Omental fat pad (tissue), 4 donors: ENCODE results near the gene TTC27. TPM values are rescaled to one million over a fixed set of nuclear protein-coding genes. Genes with fewer than 3 reads are reported as not detected.

Experiments used
- ATAC-seq: fragments of 150-250 bp; one replicate; pipeline ENCODE4 v1.9.1; 2016; ENCODE audit warnings: mild to moderate bottlenecking, moderate library complexity; ENCODE audit not compliant: low FRiP score
- DNase-seq: peaks from one replicate; pipeline ENCODE4 v3.0.0-alpha.2; 2019; ENCODE audit warnings: low spot score
- CTCF ChIP-seq, 3 donors: fragments of 450-650 bp; IDR thresholded peaks; one replicate each; pipeline ENCODE4 v1.5.1; 2016 to 2017; ENCODE audit warnings: antibody characterized with exemption in 3 of 3, mild to moderate bottlenecking in 3 of 3, moderate library complexity in 2 of 3
- total RNA-seq, 4 donors: library from RNA; depleted of rRNA; stranded (reverse); fragments of >200 nt; gene quantifications; one replicate each; pipeline ENCODE4 v1.1.0, GENCODE V29; 2016

Gene TTC27
- total RNA-seq, 4 donors from 2014 or later: 13.9 to 21.8 (median 15.2) TPM

GRCh38 chr2:32830196-32830595 lies 202.3 kb downstream of the TTC27 start:
- no peak for DNase-seq
- no peak for TF ChIP-seq CTCF (IDR thresholded peaks at IDR 0.05)

GRCh38 chr2:32832821-32833220 lies 205.0 kb downstream of the TTC27 start:
- TF ChIP-seq CTCF (IDR thresholded peaks at IDR 0.05): no peak
- no peak for ATAC-seq

More at GRCh38 chr2:32830196-32830595, 202.3 kb downstream of the TTC27 start:
- ATAC-seq: no peak

GRCh38 chr2:32833709-32834108 lies 205.9 kb downstream of the TTC27 start:
- TF ChIP-seq CTCF (IDR thresholded peaks at IDR 0.05): no peak
- no peak for DNase-seq
- no peak for ATAC-seq

More at GRCh38 chr2:32832821-32833220, 205.0 kb downstream of the TTC27 start:
- no peak for DNase-seq

- ATAC-seq: no peak
- DNase-seq: no peak
- TF ChIP-seq CTCF (IDR thresholded peaks at IDR 0.05): no peak
These were observed 207.3 kb downstream of the TTC27 start for GRCh38 chr2:32835148-32835547.

- DNase-seq: no peak
- TF ChIP-seq CTCF (IDR thresholded peaks at IDR 0.05): no peak
- ATAC-seq: no peak
These were observed 209.1 kb downstream of the TTC27 start for GRCh38 chr2:32836933-32837332.

- ATAC-seq: no peak
- no peak for DNase-seq
- TF ChIP-seq CTCF (IDR thresholded peaks at IDR 0.05): no peak
These were observed 210.6 kb downstream of the TTC27 start for GRCh38 chr2:32838418-32838817.

- no peak for DNase-seq
- no peak for ATAC-seq
- TF ChIP-seq CTCF (IDR thresholded peaks at IDR 0.05): no peak
These were observed 211.1 kb downstream of the TTC27 start for GRCh38 chr2:32838949-32839348.
